ENCODE results near the gene TTC17.

DNA sequence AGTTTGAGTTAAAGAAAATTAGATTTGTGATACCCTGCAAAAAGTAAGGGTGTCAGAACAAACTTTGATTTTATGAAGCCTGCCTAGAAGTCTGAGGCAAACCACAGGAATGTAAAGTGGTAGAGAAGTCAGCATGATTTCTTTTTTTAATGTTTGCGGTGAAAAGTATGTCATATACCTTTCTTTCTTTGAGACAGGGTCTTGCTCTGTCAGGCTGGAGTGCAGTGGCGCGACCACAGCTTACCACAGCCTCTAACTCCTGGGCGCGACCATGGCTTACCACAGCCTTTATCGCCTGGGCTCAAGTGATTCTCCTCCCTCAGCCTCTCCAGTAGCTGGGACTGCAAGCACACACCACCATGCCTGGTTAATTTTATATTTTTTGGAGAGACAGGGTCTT is 42.3 kb upstream of the TTC17 start:
- TF ChIP-seq GATA1 (IDR thresholded peaks at IDR 0.05; ENCODE audit: low read depth, low read length) (no peak), POLR2A (IDR thresholded peaks at IDR 0.05; ENCODE audit: low read length) (no peak)

Measured in erythroblast (primary cell).